HG02885 (cell line): ENCODE measurements around the gene SEMA3A.

Source experiments
- ATAC-seq: cut with Tn5 transposase; IDR thresholded peaks from one replicate; pipeline ENCODE4 v1.9.1; 2021; ENCODE audit warnings: mild to moderate bottlenecking; ENCODE audit not compliant: unreplicated experiment, poor library complexity

The SEMA3A gene

DNA sequence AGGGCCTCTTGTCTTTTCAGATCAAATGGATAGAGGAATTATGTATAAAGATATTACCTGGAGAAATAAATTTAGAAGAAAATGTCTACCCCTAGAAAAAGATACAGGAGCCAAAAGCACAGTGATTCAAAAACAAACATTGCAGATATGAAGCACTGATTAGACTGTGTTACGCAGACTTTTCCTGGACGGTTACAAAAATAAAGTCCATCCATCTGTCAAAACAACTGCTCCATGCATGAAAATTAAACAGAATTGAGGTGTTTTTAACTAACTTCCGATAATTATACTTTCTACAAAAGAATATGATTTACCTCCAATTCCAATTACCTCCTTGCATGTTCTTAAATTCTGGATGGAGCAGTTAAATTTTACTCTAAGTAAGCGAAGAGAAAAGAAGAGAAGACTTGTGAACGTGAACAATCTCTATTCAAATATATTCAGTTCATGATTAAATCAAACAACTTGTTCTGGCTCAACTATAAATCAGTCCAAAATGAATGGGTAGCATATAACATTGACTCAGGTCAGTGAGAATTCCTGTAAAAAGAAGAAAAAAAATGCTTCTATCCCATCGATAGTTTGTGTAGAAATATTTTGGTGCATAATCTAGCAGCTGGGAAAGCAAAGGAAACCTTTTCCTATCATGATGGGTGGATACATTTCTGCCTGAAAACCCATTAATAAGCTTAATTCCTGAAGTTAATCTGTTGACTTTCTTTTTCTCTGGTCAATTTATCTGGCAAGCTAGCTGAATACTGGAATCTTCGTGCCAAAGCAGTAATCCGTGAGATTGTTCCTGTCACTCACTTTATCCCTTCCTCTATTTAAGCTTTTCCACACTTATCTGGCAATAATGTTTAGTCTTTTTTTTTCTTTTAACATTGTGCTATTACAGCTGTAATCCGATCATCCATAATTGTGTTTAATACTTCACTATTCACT is 80.4 kb downstream of the SEMA3A start:
- no peak for ATAC-seq

DNA sequence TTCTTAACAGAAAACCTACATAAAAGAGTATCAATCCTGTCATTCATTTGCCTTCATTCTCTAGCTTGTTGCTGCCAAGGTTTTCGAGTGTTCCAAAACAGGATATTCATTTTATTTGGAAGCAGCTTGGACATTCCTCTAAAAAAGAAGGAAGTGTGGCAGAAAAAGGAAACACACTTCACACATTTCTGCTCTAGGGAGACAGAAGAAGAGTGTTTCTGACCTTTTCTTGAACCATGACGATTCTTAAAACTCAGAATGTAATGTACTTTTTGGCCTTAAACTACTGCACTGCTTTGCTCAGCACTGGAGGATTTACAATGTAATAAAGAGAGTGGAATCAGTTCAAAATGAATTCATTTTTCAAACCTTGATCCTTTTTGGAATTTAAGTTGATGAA is 81.3 kb downstream of the SEMA3A start:
- ATAC-seq: no peak

DNA sequence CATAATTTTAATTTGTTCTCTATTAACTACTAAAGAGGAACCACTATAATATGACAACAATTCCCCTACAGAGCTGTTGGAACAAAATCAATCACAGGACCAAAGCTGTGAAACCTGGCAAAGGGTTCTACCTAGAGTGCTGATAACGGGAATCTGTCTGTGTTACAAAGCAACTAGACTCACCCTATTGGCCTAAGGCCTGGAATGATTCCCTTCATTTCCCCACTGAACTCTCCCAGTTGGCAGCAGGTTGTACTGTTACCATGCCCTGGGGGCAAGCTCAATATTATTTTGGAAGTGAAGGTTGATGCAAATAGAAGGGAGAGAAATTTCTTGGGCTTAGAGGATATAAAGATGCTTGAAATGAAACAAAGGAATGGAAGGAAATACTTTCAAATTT is 81.8 kb downstream of the SEMA3A start:
- no peak for ATAC-seq

DNA sequence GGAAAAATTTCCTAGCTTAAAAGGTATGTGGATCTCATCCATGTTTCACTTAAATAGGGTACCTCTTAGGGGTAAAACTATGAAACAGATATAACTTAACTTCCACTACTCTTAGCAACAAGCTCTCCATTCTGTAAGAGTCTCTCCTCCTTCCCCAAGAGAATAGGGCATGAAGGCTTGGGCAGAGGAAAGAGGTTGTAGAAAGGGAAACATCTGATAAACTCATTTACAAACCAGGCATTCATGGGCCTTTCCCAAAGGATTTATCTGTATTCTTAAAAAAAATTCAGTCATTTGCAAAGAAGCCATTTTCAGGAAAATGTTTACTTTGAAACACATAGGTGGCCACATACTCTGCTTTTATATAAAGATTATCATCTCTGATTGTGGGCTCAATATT is 82.7 kb downstream of the SEMA3A start:
- ATAC-seq: no peak

DNA sequence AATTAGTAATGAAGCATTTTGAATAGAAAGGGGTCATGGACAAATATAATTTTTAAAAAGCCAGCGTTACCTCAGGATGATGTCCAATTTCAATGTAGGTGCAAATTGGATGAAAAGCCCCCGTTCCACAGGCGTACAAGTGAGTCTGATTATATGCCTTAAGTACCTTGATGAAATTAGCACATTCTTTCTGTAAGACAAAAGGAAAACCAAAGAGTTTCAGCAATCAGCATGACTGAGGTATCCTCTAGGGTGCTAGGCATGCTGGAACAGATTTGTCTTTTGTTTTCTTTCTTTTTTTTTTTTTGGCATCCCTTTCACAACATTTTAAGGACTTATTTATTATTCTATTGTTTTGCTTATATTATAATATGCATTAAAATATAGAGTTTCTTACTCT is 84.2 kb downstream of the SEMA3A start:
- no peak for ATAC-seq

DNA sequence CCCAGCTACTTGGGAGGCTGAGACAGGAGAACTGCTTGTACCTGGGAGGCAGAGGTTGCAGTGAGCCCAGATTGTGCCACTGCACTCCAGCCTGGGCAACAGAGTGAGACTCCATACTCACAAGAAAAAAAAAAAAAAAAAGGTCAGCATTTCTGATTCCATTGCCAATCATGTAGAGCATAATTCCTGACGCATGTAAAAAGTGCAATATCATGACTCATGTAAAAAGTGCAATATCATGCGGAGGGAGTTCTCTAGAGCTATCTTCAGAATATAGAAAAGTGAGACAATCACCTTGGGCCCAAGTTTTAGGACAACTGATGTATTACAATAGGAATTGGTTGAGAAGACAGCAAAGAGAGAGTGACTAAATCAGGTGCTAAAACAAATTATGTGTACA is 85.8 kb downstream of the SEMA3A start:
- ATAC-seq: no peak

DNA sequence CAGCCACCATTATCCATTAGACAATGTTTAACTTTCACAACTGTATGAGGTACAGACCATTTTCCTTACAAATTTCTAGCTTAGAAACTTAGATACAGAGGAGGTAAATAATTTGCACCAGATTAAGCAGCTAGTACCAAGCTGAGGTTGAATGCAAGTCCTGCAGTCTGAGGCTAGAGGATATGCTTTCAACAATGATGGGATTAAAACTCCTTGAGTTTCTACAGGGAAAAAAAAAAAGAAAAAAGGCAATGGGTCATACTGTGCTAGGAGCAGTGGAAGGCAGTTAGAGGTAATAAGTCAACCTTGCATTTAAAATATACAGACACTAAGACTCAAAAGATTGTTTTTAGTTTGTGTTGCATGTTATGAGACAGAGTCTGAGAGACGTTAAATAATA is 86.5 kb downstream of the SEMA3A start:
- ATAC-seq: no peak

DNA sequence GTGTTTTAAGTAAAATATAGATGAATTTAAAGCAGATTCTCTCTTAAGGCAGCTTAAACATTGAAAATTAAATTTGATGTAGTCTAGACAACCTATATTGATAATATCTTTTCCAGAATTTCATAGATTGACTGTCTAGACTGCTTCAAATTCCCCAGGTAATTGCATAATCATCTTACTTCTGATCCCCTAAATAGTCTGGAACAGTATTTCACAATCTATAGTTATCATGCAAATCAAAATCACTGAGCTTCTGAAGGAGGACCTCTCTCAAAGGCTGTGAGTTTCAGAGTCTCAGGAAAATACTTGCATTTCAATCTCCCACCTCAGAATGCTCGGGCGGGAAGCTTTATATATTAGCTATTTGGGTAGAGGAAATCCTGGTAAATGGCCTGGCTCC is 87.3 kb downstream of the SEMA3A start:
- ATAC-seq: no peak

DNA sequence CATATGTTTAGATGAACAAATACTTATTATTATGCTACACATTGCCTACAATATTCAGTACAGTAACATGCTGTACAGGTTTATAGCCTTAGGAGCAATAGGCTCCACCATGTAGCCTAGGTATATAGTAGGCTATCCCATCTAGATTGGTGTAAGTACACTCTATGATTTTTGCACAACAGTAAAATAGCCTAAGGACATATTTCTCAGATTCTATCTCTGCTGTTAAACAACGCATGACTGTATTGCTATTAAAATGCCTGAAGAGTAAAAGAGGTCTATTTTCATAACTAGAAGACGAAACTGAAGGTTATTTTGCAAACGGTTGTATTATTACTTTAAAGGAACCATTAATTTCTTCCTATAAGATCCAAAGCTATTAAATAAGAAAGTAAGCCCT is 88.3 kb downstream of the SEMA3A start:
- ATAC-seq: no peak

DNA sequence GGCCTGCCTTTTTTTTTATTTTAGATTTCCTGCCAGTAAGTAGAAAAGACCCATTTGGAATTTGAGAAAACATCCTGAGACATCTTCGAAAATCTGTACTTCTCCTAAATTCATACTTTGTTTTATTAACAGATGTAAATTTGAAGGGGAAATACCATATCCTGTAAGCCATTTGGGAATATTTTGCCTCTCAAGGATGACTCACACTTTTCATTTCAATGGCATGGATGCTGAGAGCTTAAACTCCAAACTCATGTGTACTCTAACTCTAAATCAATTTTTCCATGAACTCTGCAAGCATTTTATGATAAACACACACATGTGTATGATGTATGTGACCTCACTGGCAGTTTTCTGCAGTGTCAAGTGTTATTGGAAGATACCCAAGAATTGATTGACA is 89.0 kb downstream of the SEMA3A start:
- ATAC-seq: no peak

DNA sequence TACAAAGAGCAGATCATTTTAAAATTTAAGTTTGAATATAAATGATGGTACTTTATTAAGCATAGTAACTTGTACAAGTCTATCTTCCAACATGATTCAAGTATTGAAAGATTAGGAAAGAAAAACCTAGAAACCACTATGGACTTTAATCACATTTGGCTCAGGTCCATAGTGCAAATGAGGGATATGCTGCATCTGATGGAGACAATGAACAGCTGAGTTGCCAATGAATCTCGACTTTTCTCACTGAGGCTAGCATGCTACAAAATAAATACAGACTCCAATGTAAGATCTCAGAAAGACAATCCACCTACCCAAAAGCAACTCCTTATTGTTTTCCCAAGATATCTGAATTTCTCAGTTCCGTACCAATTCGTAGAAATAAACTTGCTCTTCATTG is 89.8 kb downstream of the SEMA3A start:
- ATAC-seq: no peak

DNA sequence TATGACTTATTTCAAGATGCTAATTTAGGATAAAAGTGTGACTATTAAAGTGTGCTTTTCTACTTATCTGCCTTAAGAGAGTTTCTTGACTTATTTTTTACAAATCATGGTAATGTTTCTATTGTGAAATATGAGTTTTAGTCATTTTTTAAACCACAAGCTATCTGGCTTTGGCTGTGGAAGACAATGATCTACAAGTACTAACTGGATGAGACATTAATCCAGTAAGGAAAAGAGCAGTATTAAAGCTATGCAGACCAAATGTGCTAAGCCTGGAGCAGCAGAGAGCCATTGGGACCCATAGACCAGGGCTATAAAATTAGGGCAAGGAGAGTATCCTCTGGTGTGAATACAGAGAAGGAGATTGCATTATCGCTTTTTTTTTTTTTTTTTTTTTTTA is 92.4 kb downstream of the SEMA3A start:
- ATAC-seq: no peak

DNA sequence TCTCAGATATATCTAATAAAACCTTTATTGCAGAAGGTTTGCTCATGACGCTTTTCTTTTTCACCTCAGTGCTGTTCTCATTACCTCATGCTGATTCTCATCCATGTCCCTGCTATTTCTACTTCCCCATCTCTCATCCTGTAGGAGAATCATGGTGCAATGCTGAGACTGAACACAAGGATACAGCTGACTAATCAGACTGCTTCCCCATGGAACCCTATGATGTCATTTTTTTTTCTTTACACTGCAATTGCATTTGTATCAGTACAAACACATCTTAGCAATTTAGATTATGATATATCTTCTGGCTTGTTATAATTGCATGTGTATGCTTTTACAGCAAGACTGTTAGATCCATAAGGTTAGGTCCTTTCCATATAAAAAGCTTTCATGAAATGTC is 93.7 kb downstream of the SEMA3A start:
- no peak for ATAC-seq

DNA sequence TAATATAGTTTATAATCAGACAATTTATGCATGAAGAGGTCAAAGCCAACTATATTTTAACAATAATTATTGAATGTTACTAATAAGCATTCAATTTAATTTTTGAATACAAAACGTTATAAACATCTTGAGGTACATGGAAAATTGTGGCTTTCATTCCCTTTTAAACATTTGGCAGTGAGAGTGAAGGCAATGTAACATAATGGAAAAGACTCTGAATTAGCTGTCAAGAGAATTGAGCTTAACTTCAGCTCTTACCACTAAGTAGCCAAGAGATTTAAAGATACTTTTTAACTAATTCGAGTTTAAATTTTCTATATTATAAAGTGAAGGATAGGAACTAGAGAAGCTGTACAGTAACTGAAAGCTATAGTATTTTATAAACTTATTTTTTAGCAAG is 98.6 kb downstream of the SEMA3A start:
- no peak for ATAC-seq

DNA sequence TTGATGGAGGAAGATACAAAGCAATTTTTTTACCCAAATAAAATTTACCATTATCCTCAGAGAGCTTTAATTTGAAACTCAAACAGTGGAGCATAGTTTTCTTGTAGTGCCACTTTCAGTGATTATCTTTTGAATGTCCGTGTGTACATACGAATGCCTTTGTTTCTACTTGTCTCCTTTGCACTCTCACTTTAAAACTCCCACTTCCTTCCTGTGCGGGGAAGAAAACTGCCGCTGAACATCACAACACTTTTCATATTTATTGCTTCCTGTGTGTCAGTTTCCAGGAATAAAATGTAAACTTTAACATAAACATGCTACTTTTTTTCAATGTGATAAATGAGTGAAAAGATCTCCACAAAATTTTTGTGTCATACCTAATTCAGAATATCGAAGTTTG is 102.4 kb downstream of the SEMA3A start:
- no peak for ATAC-seq

DNA sequence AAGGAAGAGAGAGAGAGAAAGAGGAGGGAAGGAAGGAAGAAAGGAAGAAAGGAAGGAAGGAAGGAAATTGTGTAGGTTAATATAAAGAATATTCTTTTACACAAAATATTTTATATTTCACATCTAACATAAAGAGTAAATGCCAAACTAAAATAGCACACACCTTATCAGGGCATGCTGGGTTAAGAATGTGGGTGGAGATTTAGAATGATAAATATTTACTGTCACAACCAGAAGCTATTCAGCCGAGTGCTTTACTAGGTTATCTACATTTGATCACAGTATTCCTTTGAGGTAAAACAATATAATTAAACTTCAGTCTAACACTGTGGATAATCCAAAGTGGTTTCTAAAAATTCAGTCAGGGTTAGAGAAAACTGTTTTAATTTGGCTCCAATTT is 103.3 kb downstream of the SEMA3A start:
- no peak for ATAC-seq

DNA sequence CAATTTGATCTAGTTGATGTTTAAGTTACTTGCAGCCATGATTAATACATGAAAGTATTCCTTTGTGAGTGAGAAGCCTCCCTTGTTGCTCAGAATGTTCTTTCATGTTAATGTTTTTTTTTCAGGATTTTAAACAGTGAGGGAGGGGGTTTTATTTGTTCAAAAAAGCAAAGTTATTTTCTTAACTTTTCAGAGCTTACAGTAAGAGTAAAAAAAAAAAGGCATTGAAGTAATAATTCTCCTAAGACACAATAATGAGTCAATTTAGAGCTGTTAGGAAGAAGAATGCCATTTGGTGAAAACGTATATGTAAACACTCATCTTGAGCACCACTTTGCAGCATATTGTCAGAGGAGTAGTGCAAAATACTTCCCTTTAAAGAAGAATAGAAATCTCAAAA is 105.8 kb downstream of the SEMA3A start:
- no peak for ATAC-seq

DNA sequence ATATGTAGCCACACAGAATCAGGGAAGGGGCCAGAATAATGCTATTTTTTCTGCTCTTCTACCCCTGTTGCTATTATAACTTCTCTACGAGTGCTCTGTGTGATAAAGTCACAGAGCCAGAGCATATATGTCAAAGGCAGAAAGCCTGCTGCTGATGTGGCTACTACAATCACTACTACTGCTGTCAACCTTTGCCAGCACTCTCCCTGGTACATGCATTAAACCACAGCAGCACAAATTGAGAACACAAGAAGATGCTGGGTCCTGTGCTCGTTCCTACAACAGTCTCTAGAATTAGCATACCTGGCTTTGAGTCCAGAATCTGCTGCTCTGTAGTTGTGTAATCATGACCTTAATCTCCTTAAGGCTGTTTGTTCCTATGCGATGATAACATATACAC is 108.6 kb downstream of the SEMA3A start:
- no peak for ATAC-seq

DNA sequence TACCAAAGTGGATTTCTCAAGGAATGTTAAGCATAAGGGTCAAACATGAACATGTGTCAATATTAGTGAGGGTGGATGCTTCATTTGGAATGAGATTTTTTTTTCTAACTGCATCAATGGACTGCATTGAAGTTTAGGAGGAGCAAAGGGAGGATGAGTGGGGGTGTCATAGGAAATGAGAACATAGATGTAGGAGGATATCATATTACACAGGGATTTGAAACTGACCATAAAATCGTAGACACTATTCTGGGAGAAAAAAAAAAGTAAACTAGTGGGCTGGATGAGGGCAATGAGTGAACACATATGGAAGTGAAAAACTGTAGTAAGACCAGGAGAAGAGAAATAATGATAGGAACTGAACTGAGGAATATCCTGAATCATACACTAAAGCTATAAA is 109.4 kb downstream of the SEMA3A start:
- ATAC-seq: no peak

DNA sequence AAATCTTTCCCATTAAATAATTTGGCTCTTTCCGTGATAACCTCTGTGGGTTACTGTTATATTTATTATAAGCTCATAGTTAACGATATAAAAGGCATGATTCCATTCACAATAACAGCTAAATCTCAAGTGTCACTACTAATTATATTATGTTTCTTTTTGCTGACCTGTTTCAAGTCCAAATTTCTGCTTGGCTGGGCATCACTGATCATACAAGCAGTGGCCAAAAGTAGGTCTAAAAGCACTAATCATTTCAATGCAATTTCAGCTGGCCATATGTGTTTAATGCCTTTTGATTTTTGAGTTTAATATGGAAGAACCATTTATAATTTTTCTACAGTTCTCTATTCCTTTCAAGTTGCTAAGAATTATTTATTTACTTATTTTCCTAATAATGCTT is 110.7 kb downstream of the SEMA3A start:
- ATAC-seq: no peak

DNA sequence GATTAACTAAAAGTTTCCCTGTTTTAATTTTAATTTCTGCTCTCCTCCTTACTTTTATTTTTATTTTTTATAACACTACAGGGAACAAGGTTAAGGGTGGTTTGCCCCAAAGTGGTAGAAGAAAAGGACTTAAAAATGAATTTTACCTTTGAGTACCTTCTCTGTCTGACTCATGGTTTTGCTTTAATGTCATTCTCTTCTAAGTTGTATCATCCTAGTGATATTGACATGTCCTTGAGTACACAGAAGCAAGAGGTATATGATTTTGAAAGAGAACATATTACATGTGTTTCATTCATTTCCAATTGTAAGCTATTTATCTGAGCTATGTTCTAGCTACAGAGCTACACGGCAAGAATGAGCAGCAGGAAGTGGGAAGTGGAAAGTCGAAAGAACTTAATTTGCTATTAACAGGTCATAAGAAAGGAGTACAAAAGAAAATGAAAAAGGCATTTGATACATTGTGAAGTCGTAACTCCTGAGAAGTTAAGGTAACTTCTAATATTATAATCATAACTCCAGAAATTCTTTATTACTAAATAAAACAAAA is 112.5 kb downstream of the SEMA3A start:
- no peak for ATAC-seq

DNA sequence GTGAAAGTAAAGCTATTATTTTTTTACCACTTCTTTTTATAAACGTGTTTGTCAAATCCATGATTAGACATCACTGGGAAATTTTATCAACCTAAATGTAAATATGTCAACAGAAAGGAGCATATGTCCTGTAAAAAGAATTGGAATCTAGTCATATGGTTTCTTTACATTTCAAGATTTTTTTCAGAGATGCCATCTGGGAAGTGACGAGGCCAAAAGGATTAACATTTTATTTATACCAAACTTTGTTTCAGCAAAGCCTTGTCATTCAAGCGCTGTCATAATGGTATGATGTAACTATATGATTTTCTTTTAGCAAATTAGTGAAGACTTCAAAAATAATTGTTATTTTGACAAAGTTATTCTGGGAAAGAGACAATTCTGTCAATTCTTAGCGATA is 117.3 kb downstream of the SEMA3A start:
- ATAC-seq: no peak
